Measurements from ENCODE around the gene DNER. TPM values are rescaled to one million over a fixed set of nuclear protein-coding genes. Genes with fewer than 3 reads are reported as not detected.

Gene DNER
- total RNA-seq, 1 donor from 2014 or later, result 0.14 TPM

GRCh38 chr2:229634601-229635370 lies 79.6 kb downstream of the DNER start:
- Histone ChIP-seq H3K4me1 (no peaks in the 10 kb centered on the region), H3K36me3 (no peaks in the 10 kb centered on the region), H3K9me3 (no peaks in the 10 kb centered on the region), H3K27ac (no peak overlapping the region), H3K27me3 (peaks cover 10% of the 10 kb centered on the region), H3K4me3 (no peak overlapping the region)
- ATAC-seq, result no peak
- no peak for DNase-seq
- TF ChIP-seq CTCF (IDR thresholded peaks at IDR 0.05), result no peak
- intact Hi-C loops (cut with DNase I), result no loop called here

- H3K36me3 ChIP-seq, result no peaks in the 10 kb centered on the region
- TF ChIP-seq CTCF (IDR thresholded peaks at IDR 0.05), result no peak
- H3K4me1 ChIP-seq, result no peaks in the 10 kb centered on the region
- H3K27ac ChIP-seq, result no peak overlapping the region
- H3K9me3 ChIP-seq, result no peaks in the 10 kb centered on the region
- ATAC-seq (no peak), DNase-seq (no peak)
- intact Hi-C loops (cut with DNase I), result no loop called here
- peaks cover 10% of the 10 kb centered on the region for H3K27me3 ChIP-seq
- no peak overlapping the region for H3K4me3 ChIP-seq
Measured at GRCh38 chr2:229633556-229633955, 80.8 kb downstream of the DNER start.

- H3K27ac ChIP-seq, result no peak overlapping the region
Measured at GRCh38 chr2:229629039-229629438, 85.3 kb downstream of the DNER start.

GRCh38 chr2:229627728-229628127 lies 86.6 kb downstream of the DNER start:
- intact Hi-C loops (cut with DNase I), result no loop called here
- TF ChIP-seq CTCF (IDR thresholded peaks at IDR 0.05), result no peak
- ATAC-seq, result no peak
- Histone ChIP-seq H3K4me1 (no peaks in the 10 kb centered on the region), H3K27me3 (no peaks in the 10 kb centered on the region), H3K36me3 (no peaks in the 10 kb centered on the region), H3K4me3 (no peak overlapping the region), H3K9me3 (no peaks in the 10 kb centered on the region), H3K27ac (no peak overlapping the region)
- no peak for DNase-seq

More at GRCh38 chr2:229629039-229629438, 85.3 kb downstream of the DNER start:
- H3K27me3 ChIP-seq, result peaks cover 6% of the 10 kb centered on the region
- H3K4me1 ChIP-seq, result no peaks in the 10 kb centered on the region
- H3K36me3 ChIP-seq, result no peaks in the 10 kb centered on the region
- no peak for DNase-seq
- ATAC-seq, result no peak
- no peak overlapping the region for H3K4me3 ChIP-seq
- intact Hi-C loops (cut with DNase I), result no loop called here
- TF ChIP-seq CTCF (IDR thresholded peaks at IDR 0.05), result no peak
- no peaks in the 10 kb centered on the region for H3K9me3 ChIP-seq

GRCh38 chr2:229622495-229623355 lies 91.6 kb downstream of the DNER start:
- DNase-seq, result no peak
- no peaks in the 10 kb centered on the region for H3K9me3 ChIP-seq
- intact Hi-C loops (cut with DNase I), result no loop called here
- H3K27ac ChIP-seq, result no peak overlapping the region
- ATAC-seq, result no peak
- no peaks in the 10 kb centered on the region for H3K36me3 ChIP-seq
- H3K27me3 ChIP-seq, result no peaks in the 10 kb centered on the region
- H3K4me3 ChIP-seq, result no peak overlapping the region
- no peaks in the 10 kb centered on the region for H3K4me1 ChIP-seq
- no peak for TF ChIP-seq CTCF (IDR thresholded peaks at IDR 0.05)
